GM18508 (cell line): ENCODE results near the gene PRPH2.
"Not testable (repeated sequence)": the region's sequence is repeated elsewhere in the genome, so short reads cannot be mapped to it uniquely, and the experiment has no call there.

ENCODE experiments used
- ATAC-seq: cut with Tn5 transposase; IDR thresholded peaks from one replicate; pipeline ENCODE4 v1.9.1; 2021; ENCODE audit warnings: moderate number of reproducible peaks; ENCODE audit not compliant: insufficient read depth, unreplicated experiment

Gene PRPH2

GRCh38 chr6:42744351-42744893 is 22.0 kb upstream of the PRPH2 start:
- no peak for ATAC-seq

DNA sequence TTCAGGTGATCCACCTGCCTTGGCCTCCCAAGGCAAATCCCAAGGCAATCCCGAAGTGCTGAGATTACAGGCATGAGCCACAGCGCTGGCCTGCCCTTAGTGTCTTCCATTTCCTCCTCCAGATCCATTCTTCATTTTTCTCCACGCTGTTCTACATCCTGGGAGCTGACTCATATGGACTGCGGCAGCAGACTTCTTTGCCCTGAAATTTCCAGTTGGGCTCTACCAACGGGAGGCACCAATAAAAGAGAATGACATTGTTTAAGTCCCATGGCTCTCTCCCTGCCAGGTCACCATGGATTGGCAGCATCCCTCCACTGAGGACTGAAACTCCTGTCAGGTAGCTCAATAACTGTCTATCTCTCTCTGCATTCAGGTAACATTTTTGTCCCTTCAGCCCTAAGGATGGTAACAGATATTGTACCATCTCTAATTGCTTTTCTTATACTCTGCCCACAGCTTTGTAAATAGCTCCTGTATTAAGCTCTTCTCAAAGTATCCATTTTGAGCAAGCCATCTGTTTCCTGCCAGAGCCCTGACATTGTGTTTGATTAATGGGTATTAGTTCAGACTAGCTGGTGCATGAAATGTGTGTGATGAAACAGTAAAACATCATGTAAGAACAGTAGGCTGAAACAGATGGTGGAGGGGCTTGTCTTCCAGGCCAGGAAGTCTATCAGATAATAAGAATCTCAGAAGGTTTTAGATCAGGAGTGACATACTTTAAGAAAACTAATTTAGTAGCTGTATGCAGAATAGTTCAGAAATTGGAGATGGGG is 19.9 kb upstream of the PRPH2 start:
- no peak for ATAC-seq

DNA sequence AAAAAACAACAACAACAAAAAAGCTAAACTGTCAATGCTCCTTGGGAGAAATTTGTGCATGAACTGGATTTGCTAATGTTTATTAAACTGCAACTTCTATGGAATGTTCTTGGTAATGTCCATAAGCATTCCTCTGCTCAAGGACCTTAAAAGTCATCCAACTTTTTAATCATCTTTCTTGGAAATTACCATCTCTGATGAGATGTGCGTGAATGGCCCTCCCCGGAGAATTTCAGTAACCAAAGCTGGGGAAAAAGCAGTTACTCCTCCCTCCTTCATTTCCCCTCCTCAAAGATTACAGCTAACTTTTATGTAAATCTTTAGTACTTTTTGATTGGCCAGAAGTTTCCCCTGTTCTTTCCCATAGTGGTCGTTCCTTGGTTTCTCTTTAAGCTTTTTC is 18.3 kb upstream of the PRPH2 start:
- no peak for ATAC-seq

DNA sequence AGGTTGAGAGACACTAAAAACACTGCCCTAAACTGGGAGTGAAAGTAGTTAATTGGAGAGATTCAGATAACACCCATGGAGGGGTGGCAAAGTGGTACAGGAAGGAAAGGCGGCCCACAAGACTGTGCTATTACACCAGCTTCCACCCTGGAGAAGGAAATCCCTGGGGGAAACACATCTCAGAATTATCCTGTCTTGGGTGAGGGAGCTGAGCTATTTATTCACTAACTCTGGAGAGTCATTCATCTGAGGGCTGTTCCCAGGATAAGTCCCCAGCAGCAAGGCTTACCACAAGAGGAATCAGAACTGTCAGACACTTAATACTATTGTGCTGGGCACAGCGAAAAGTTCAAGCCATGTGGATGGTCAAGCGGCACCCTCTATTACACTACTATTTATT is 13.6 kb upstream of the PRPH2 start:
- no peak for ATAC-seq

- ATAC-seq = not testable (repeated sequence)
These were observed 11.6 kb upstream of the PRPH2 start for GRCh38 chr6:42733867-42734481.

DNA sequence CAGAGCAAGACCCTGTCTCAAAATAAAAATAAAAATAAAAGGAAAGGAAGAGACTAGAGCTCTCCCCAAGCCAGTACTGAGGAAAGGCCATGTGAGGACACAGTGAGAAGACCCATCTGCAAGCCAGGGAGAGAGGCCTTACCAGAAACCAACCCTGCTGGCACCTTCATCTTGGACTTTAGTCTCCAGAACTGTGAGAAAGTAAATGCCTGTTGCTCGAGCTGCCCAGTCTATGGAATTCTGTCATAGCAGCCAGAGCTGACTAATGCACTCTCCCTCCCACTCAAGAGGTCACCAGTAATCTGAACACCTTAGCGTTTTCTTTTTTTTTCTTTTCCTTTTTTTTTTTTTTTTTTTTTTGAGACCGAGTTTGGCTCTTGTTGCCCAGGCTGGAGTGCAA is 7.3 kb upstream of the PRPH2 start:
- ATAC-seq = no peak

DNA sequence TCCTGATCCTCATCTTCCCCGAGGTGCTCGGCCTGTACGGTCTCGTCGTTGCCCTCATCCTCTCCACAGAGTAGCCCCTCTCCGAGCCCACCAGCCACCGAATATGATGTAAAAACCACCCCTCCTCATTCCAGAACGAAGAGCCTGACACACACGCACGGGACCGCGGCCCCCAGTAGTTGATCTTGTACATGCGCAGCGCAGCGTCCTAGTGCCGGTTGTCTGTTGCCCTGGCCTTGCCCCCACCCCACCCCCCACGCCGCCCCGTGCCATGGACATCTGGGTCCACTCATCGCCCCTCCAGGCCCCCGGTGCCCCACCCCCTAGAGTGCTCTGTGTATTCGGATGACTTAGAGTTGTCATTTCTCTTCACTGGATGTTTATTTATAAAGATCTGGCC is 5.2 kb upstream of the PRPH2 start:
- no peak for ATAC-seq

DNA sequence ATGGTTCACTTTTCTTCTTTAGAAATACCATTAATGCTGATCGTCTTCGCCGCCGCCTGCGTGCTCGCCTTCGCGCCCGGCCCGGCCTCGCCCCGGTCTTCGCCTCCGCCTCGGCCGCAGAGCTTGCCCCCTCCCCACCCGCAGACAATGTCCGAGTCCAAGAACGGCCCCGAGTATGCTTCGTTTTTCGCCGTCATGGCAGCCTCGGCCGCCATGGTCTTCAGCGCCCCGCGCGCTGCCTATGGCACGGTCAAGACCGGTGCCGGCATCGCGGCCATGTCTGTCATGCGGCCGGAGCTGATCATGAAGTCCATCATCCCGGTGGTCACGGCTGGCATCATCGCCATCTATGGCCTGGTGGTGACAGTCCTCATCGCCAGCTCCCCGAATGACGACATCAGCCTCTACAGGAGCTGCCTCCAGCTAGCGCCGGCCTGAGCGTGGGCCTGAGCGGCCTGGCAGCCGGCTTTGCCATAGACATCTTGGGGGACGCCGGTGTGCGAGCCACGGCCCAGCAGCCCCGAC is 4.8 kb upstream of the PRPH2 start:
- no peak for ATAC-seq

DNA sequence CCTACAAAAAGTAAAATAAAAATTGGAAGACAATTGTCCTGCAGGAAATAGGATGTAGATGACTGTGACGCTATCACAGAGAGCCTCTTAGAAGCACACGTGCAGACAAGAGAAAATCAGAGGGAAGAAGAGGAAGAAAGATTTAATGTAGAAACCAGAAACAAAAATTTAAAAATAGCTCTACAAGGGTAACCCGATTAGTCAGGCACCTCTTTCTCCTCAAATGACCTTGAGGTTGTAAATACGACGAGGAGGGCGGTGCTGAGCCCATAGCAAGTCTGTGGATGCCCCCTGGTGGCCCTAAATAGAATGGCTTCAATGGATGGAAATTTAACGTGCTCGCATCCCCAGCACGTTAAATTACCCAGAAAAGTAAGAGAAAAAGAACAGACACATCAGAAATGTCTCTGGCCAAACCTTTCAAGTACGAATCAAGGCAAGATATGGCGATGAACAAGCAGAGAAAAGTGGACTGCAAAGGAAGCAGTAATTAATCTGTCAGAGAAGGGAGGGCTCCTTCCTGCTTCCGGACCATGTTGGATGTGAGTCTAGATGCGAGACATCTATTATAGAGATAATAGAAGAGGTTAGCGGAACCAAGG is 4.2 kb upstream of the PRPH2 start:
- ATAC-seq = no peak

DNA sequence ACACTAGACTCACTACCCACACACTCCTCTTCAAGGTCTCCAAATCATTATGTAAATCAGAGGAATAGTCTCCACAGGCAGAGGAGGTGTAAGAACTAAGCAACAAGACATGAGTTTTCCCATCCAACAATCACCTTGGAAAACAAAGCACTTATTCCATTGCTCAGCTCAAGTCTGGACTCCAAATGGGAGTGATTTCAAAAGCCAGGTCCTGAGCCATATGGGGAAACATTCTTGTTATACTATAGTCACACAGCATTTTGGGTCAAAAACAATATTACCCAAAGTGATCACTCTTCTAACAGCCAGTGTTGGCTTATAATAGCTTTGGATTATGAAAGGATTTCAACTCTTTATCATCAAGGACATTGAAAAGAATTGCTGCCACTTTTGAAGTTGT is 3.6 kb upstream of the PRPH2 start:
- ATAC-seq = no peak

DNA sequence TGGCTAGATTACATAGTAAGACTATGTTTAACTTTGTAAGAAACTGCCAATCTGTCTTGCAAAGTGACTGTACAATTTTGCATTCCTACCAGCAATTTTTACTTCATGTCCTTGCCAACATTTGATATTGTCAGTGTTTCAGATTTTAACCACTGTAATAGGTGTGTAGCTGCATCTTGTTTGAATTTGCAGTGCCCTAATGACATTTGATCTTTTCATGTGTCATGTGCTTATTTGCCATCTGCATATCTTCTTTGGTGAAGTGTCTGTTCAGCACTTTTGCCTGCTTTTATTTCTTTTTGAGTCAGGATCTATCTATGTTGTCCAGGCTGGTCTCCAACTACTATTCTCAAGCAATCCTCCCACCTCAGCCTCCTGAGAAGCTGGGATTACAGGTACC is 2.4 kb upstream of the PRPH2 start:
- no peak for ATAC-seq

GRCh38 chr6:42720739-42721138 is 1.7 kb downstream of the PRPH2 start:
- no peak for ATAC-seq

DNA sequence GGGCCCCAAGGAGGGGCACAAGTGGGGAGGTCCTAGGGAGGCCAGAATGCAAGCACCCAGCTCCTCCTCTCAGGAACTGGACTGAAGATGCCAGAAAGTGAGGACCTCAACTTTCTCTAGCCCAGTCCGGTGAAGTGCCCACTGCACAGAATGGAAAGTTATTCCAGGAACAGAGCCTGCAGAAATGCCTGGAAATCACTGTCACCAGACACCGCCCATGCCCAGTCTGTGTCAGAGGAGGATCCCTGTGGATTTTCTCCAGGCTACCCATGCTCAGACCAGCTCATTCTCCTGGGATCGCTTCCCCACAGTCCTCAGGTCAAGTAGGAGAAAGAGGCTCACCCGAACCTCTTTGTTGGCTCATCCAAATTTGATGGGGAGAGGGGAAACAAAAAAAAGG is 6.5 kb downstream of the PRPH2 start:
- ATAC-seq = no peak

DNA sequence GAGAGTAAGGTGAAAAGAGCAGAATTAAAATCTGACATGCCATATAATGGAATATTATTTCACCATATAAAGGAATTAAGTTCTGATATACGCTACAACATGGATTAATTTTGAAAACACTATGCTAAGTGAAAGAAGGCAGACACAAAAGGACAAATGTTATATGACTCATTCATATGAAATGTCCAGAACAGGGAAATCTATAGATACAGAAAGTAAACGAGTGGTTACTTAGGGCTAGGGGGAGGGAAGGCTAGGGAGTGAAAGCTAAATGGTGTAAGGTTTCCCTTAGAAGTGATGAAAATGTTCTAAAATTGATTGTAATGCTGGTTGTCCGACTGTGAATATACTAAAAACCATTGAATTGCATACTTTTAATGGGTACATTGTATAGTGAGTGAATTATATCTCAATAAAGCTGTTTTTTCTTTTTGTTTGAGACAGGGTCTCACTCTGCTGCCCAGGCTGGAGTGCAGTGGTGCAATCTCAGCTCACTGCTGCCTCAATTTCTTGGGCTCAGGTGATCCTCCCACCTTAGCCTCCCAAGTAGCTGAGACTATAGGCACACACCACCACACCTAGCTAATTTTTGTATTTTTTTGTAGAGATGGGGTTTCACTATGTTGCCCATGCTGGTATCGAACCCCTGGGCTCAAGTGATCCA is 8.2 kb downstream of the PRPH2 start:
- no peak for ATAC-seq

DNA sequence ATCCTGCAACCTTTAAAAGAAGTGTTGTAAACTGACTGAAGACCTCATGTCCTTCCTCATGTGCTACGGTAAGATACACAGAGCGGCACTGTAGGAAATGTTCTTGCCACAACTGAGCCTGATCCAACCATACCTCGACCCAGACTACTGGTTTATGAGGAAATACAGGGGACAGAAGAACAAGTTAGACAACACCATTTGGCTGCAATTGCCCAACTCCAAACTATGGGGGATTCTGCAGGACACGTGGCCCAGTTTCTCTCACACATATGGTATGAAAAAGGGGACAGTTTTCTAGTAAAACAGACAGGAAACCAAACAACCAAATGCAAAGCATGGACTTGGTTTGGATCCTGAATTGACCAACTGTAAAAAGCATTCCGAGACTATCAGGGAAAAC is 10.5 kb downstream of the PRPH2 start:
- ATAC-seq = no peak

- ATAC-seq = no peak
These were observed 12.1 kb downstream of the PRPH2 start for GRCh38 chr6:42710316-42710715.

DNA sequence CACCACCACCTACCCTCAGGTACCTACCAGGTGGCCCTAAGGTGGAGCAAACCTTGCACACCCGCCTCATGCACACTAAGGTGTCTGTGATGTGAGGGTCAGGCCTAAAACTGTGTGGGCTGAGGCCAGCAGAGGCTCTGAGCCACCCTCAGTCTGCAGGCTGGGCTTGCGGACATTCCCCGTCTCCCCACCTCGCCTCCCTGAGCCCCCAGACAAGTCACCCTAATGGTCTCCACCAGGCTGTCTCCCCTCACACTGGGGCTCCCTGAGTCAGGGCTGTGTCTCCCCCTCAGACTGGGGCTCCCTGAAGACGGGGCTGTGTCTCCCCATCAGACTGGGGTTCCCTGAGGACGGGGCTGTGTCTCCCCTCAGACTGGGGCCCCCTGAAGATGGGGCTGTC is 12.5 kb downstream of the PRPH2 start:
- no peak for ATAC-seq

- ATAC-seq = no peak
These were observed 14.3 kb downstream of the PRPH2 start for GRCh38 chr6:42708096-42708495.

DNA sequence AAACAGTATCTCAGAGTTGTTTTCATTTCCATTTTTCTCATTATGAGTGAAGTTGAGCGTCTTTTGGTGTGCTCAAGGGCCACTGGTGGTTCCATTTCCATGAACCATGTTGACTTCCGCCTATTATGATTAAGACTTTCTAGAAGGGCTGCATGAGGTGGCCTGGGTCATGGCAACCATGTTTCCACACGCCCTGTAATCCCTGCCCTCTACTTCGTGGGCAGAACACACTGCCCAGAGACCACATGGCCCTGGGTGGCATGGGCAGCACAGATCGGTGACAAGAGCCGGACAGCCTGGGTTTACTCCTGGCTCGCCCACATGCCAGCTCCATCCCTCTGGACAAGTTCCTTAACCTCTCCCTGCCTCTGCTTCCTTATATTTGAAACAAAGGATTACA is 14.8 kb downstream of the PRPH2 start:
- ATAC-seq = no peak

DNA sequence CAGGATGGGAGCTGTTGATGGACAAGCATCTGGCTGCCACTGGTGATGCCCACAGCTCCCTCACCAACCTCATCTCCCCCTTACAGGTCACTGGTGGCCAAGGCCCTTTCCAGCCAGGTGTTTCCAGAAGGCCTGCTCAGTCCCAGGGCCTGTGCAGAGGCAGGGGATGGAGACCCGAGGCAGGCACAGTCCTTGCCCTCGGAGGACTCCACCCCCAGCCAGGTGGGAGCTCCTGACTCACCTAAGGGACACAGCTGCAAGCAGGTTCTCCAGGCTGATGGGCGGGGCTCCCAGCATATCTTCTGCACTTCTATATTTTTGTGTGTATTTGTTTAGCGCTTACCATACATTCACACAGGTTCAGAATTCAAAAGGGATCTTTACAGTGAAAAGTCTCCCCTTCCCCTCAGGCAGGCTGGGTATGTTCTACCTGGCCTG is 17.4 kb downstream of the PRPH2 start:
- ATAC-seq = no peak
